GM12891 (cell line): ENCODE results near the gene CDKN2AIPNL.

Experiments used
- POLR2AphosphoS5 ChIP-seq: IDR thresholded peaks from 2 replicates; pipeline ENCODE4 v1.6.1; 2011; ENCODE audit warnings: low read depth, low read length, control low read depth
- TAF1 ChIP-seq: IDR thresholded peaks from 2 replicates; pipeline ENCODE4 v1.6.1; 2011; ENCODE audit warnings: low read depth, low read length, control low read depth

DNA sequence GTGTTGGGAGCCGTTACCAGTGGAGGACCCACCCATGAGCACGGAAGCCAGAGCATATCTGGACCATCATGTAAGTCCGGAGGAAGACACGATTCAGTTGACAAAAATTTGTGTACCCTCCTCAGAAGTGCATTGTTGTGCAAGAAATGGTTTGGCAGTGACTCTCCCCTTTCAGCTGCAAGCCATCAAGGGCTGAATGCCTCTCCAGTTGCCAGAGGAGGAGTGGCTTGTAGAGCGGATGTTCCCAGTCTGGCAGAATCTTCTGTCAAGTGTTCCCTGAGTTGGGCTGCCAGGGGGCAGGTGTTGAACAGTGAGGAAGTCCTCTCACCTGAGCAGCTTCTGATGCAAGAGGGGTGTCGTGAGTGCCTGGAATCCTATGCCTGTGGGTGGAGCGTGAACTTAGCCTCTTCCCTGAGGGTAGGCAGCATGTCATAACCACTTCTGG is 27.6 kb upstream of the CDKN2AIPNL start:
- no peak for TF ChIP-seq POLR2AphosphoS5
- TF ChIP-seq TAF1 = no peak
